Neural cell (in vitro differentiated cells): Measurements from ENCODE around the gene CEACAM3. TPM values are rescaled to one million over a fixed set of nuclear protein-coding genes. Genes with fewer than 3 reads are reported as not detected.

Experiments
- H2AFZ ChIP-seq: fragments of 200-600, 300-800 bp; sonication (generic), shearing (Covaris generic); 2 replicates; pipeline ENCODE4 v1.6.0; 2014; ENCODE audit warnings: low read depth, mild to moderate bottlenecking, antibody characterized with exemption, low read length, moderate library complexity
- H3F3A ChIP-seq: fragments of 200-600 bp; shearing (Covaris generic); 2 replicates; pipeline ENCODE4 v1.6.1; 2016; ENCODE audit warnings: mild to moderate bottlenecking, moderate library complexity, mixed read lengths, antibody characterized with exemption, low read length; ENCODE audit not compliant: insufficient read depth, poor library complexity, severe bottlenecking
- H3K27ac ChIP-seq: fragments of 200-600, 300-800 bp; sonication (generic), shearing (Covaris generic); 2 replicates; pipeline ENCODE4 v1.5.1; 2014; ENCODE audit warnings: mild to moderate bottlenecking, low read length, moderate library complexity
- H3K27me3 ChIP-seq: fragments of 300-800, 200-600 bp; sonication (generic), shearing (Covaris generic); 2 replicates; pipeline ENCODE4 v1.6.0; 2014; ENCODE audit warnings: mild to moderate bottlenecking, low read depth, low read length, moderate library complexity; ENCODE audit not compliant: insufficient read depth
- H3K36me3 ChIP-seq: fragments of 300-800, 200-600 bp; sonication (generic), shearing (Covaris generic); 2 replicates; pipeline ENCODE4 v1.5.1; 2014; ENCODE audit warnings: mild to moderate bottlenecking, antibody characterized with exemption, low read length, moderate library complexity; ENCODE audit not compliant: insufficient read depth
- H3K4me2 ChIP-seq: fragments of 300-800, 200-600 bp; sonication (generic), shearing (Covaris generic); 2 replicates; pipeline ENCODE4 v1.6.0; 2014; ENCODE audit warnings: mild to moderate bottlenecking, low read length
- H3K4me3 ChIP-seq: fragments of 300-800, 200-600 bp; sonication (generic), shearing (Covaris generic); 2 replicates; pipeline ENCODE4 v1.5.1; 2014; ENCODE audit warnings: mild to moderate bottlenecking, low read length, moderate library complexity
- H3K79me2 ChIP-seq: fragments of 200-600 bp; shearing (Covaris generic); replicated peaks from 2 replicates; pipeline ENCODE4 v1.6.0; 2014; ENCODE audit warnings: mild to moderate bottlenecking, low read length, moderate library complexity; ENCODE audit not compliant: insufficient read depth
- H3K9ac ChIP-seq: fragments of 300-800, 200-600 bp; sonication (generic), shearing (Covaris generic); 2 replicates; pipeline ENCODE4 v1.6.1; 2016; ENCODE audit warnings: mild to moderate bottlenecking, low read length, mixed read lengths
- H3K9me2 ChIP-seq: fragments of 200-600 bp; shearing (Covaris generic); 2 replicates; pipeline ENCODE4 v1.6.1; 2016; ENCODE audit warnings: mild to moderate bottlenecking, low read length, mixed read lengths; ENCODE audit not compliant: insufficient read depth
- H3K9me3 ChIP-seq: fragments of 200-600, 300-800 bp; sonication (generic), shearing (Covaris generic); 2 replicates; pipeline ENCODE4 v1.6.1; 2016; ENCODE audit warnings: mild to moderate bottlenecking, mixed run types, low read length, moderate library complexity, mixed read lengths
- H4K20me1 ChIP-seq: fragments of 200-600 bp; shearing (Covaris generic); 2 replicates; pipeline ENCODE4 v1.6.1; 2016; ENCODE audit warnings: mild to moderate bottlenecking, mixed run types; ENCODE audit not compliant: insufficient read depth
- EP300 ChIP-seq: fragments of 450-650 bp; conservative IDR thresholded peaks from 2 replicates; pipeline ENCODE4 v1.6.1; 2014; ENCODE audit warnings: antibody characterized with exemption, mild to moderate bottlenecking, moderate library complexity; ENCODE audit not compliant: poor library complexity, severe bottlenecking
- EZH2 ChIP-seq: fragments of 200-600, 300-800 bp; shearing (Covaris generic), sonication (generic); IDR thresholded peaks from 2 replicates; pipeline ENCODE4 v1.6.1; 2014; ENCODE audit warnings: antibody characterized with exemption, low read length, borderline replicate concordance, mild to moderate bottlenecking; ENCODE audit not compliant: insufficient read depth, poor library complexity, severe bottlenecking
- MXI1 ChIP-seq: fragments of 450-650 bp; conservative IDR thresholded peaks from 2 replicates; pipeline ENCODE4 v1.6.1; 2014; ENCODE audit warnings: antibody characterized with exemption, mild to moderate bottlenecking; ENCODE audit not compliant: poor library complexity, severe bottlenecking
- POLR2AphosphoS5 ChIP-seq: IDR thresholded peaks from 2 replicates; pipeline ENCODE4 v1.6.1; 2012
- RAD21 ChIP-seq: fragments of 450-650 bp; conservative IDR thresholded peaks from 2 replicates; pipeline ENCODE4 v1.6.1; 2014; ENCODE audit warnings: antibody characterized with exemption, mild to moderate bottlenecking, moderate library complexity
- SMC3 ChIP-seq: fragments of 450-650 bp; conservative IDR thresholded peaks from 2 replicates; pipeline ENCODE4 v1.6.1; 2014; ENCODE audit warnings: antibody characterized with exemption, mild to moderate bottlenecking, moderate library complexity; ENCODE audit not compliant: poor library complexity
- TAF1 ChIP-seq: IDR thresholded peaks from 2 replicates; pipeline ENCODE4 v1.6.1; 2012; ENCODE audit warnings: low read depth
- polyA plus RNA-seq: library from polyadenylated mRNA; depleted of rRNA; stranded (reverse); fragments of >200 nt; gene quantifications from 2 replicates; pipeline ENCODE4 v1.2.3, GENCODE V29; 2014
- TF ChIP-seq, protein P1 (sequence below): IDR thresholded peaks from 2 replicates; pipeline ENCODE4 v1.6.1; 2012; ENCODE audit warnings: borderline replicate concordance
- TF ChIP-seq, protein P2 (sequence below): fragments of 450-650 bp; IDR thresholded peaks from 2 replicates; pipeline ENCODE4 v1.5.1; 2014; ENCODE audit warnings: antibody characterized with exemption, mild to moderate bottlenecking, moderate library complexity; ENCODE audit not compliant: poor library complexity, severe bottlenecking

Gene CEACAM3
- polyA plus RNA-seq, 1 donor from 2014 or later, result not detected

DNA sequence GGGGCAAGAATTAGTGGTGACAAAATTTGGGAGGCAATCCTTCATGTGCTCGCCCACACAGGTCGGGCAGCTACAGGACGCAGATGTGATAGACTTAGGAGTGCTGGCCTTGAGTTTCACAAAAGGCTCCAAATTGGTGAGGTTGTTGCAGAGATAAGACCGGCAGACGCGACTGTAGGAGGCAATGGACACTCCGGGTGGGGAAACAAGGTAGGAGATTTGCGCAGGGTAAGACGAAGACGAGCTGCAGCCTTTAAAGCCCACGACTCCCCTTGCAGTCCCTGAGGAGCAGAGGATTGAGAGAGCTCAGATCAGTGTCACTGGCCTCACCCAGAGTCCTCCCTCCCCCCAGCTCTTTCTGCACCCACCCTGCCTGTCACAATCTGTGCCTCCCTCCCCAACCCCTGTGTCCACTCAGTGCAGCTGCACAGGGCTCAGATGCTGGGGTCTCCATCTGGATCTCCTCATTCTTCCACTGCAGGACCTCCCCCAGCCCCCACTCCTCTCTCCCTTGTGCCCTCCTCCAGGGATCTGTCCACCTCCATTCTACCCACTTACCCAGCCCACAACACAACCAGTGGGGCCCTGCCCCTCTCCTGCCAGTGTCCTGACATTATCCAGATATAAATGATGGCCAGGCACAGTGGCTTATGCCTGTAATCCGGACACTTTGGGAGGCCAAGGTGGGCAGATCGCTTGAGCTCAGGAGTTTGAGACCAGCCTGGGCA lies 41.8 kb downstream of the CEACAM3 start:
- no peaks in the 10 kb centered on the region for H3K36me3 ChIP-seq
- no peaks in the 10 kb centered on the region for H3K9me2 ChIP-seq
- H4K20me1 ChIP-seq, result no peaks in the 10 kb centered on the region
- H3F3A ChIP-seq, result no peaks in the 10 kb centered on the region
- no peak overlapping the region for H3K27ac ChIP-seq
- H3K27me3 ChIP-seq, result no peaks in the 10 kb centered on the region
- no peaks in the 10 kb centered on the region for H3K79me2 ChIP-seq
- no peak overlapping the region for H3K4me3 ChIP-seq
- H3K4me2 ChIP-seq, result no peak overlapping the region
- no peaks in the 10 kb centered on the region for H3K9me3 ChIP-seq
- no peak for TF ChIP-seq TAF1
- no peak for TF ChIP-seq EZH2
- no peak for TF ChIP-seq POLR2AphosphoS5
- TF ChIP-seq EP300, result no peak
- TF ChIP-seq, protein P1, sequence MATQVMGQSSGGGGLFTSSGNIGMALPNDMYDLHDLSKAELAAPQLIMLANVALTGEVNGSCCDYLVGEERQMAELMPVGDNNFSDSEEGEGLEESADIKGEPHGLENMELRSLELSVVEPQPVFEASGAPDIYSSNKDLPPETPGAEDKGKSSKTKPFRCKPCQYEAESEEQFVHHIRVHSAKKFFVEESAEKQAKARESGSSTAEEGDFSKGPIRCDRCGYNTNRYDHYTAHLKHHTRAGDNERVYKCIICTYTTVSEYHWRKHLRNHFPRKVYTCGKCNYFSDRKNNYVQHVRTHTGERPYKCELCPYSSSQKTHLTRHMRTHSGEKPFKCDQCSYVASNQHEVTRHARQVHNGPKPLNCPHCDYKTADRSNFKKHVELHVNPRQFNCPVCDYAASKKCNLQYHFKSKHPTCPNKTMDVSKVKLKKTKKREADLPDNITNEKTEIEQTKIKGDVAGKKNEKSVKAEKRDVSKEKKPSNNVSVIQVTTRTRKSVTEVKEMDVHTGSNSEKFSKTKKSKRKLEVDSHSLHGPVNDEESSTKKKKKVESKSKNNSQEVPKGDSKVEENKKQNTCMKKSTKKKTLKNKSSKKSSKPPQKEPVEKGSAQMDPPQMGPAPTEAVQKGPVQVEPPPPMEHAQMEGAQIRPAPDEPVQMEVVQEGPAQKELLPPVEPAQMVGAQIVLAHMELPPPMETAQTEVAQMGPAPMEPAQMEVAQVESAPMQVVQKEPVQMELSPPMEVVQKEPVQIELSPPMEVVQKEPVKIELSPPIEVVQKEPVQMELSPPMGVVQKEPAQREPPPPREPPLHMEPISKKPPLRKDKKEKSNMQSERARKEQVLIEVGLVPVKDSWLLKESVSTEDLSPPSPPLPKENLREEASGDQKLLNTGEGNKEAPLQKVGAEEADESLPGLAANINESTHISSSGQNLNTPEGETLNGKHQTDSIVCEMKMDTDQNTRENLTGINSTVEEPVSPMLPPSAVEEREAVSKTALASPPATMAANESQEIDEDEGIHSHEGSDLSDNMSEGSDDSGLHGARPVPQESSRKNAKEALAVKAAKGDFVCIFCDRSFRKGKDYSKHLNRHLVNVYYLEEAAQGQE, result no peak
- TF ChIP-seq SMC3, result no peak
- no peak for TF ChIP-seq MXI1
- TF ChIP-seq RAD21, result no peak
- TF ChIP-seq, protein P2, sequence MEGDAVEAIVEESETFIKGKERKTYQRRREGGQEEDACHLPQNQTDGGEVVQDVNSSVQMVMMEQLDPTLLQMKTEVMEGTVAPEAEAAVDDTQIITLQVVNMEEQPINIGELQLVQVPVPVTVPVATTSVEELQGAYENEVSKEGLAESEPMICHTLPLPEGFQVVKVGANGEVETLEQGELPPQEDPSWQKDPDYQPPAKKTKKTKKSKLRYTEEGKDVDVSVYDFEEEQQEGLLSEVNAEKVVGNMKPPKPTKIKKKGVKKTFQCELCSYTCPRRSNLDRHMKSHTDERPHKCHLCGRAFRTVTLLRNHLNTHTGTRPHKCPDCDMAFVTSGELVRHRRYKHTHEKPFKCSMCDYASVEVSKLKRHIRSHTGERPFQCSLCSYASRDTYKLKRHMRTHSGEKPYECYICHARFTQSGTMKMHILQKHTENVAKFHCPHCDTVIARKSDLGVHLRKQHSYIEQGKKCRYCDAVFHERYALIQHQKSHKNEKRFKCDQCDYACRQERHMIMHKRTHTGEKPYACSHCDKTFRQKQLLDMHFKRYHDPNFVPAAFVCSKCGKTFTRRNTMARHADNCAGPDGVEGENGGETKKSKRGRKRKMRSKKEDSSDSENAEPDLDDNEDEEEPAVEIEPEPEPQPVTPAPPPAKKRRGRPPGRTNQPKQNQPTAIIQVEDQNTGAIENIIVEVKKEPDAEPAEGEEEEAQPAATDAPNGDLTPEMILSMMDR, result no peak
- H2AFZ ChIP-seq, result no peak overlapping the region
- no peak overlapping the region for H3K9ac ChIP-seq

DNA sequence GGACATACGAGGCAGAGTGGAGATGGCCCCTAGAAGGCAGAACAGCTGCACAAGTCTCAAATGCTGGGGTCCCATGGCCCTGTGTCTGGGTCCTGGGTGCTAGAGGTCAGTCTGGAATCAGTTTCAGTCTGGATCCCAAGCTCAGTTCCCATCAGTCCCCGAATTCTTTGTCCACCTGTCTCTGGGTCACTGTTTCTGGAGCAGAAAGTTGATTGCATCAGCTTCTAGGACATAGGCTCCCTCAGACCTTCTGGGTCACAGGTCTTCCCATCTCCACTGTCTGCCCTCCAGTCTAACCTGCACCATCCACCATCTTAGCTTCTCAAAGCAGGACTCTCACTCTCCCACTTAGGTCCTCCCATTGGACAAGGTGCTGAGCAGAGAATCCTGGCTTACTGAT lies 42.8 kb downstream of the CEACAM3 start:
- Histone ChIP-seq H3K27me3 (no peaks in the 10 kb centered on the region), H3F3A (no peaks in the 10 kb centered on the region)
- TF ChIP-seq POLR2AphosphoS5 (no peak), SMC3 (no peak), TAF1 (no peak)
- TF ChIP-seq, protein P1, result no peak

More for the DNA sequence above, 42.8 kb downstream of the CEACAM3 start:
- H3K9me3 ChIP-seq, result no peaks in the 10 kb centered on the region
- H3K79me2 ChIP-seq, result no peaks in the 10 kb centered on the region
- H2AFZ ChIP-seq, result no peak overlapping the region
- no peak overlapping the region for H3K4me2 ChIP-seq
- no peaks in the 10 kb centered on the region for H4K20me1 ChIP-seq
- no peaks in the 10 kb centered on the region for H3K36me3 ChIP-seq
- no peak overlapping the region for H3K4me3 ChIP-seq
- H3K9me2 ChIP-seq, result no peaks in the 10 kb centered on the region
- no peak overlapping the region for H3K27ac ChIP-seq
- no peak overlapping the region for H3K9ac ChIP-seq
